ENCODE data around the gene BPNT1.

BPNT1 gene

GRCh38 chr1:220124542-220124941 is 35.0 kb upstream of the BPNT1 start:
- H3K27me3 ChIP-seq = no peaks in the 10 kb centered on the region
- peaks cover 36% of the 10 kb centered on the region for H3K36me3 ChIP-seq
- H3K27ac ChIP-seq = no peak overlapping the region
- no peak for TF ChIP-seq CTCF (IDR thresholded peaks at IDR 0.05)
- H3K9me3 ChIP-seq = no peaks in the 10 kb centered on the region
- H3K4me1 ChIP-seq (ENCODE audit: control insufficient read depth in 1 of 2, insufficient read depth in 1 of 2, low read depth in 1 of 2, low read length in 1 of 2) = peaks cover 0 to 10% of the 10 kb centered on the region in 2 experiments
- no peak overlapping the region for H3K4me3 ChIP-seq (ENCODE audit: low read depth in 1 of 2, low read length in 1 of 2)

GRCh38 chr1:220123889-220124288 is 34.3 kb upstream of the BPNT1 start:
- H3K4me3 ChIP-seq (ENCODE audit: low read depth in 1 of 2, low read length in 1 of 2) = no peak overlapping the region
- H3K36me3 ChIP-seq = peaks cover 33% of the 10 kb centered on the region
- H3K27me3 ChIP-seq = no peaks in the 10 kb centered on the region
- no peaks in the 10 kb centered on the region for H3K9me3 ChIP-seq
- H3K27ac ChIP-seq = no peak overlapping the region
- H3K4me1 ChIP-seq (ENCODE audit: control insufficient read depth in 1 of 2, insufficient read depth in 1 of 2, low read depth in 1 of 2, low read length in 1 of 2) = peaks cover 0 to 10% of the 10 kb centered on the region in 2 experiments
- TF ChIP-seq CTCF (IDR thresholded peaks at IDR 0.05) = no peak

- no peak for TF ChIP-seq CTCF (IDR thresholded peaks at IDR 0.05)
- peaks cover 0 to 5% of the 10 kb centered on the region in 2 experiments for H3K4me1 ChIP-seq (ENCODE audit: control insufficient read depth in 1 of 2, insufficient read depth in 1 of 2, low read depth in 1 of 2, low read length in 1 of 2)
- H3K27ac ChIP-seq = no peak overlapping the region
- no peaks in the 10 kb centered on the region for H3K27me3 ChIP-seq
- no peaks in the 10 kb centered on the region for H3K9me3 ChIP-seq
- H3K36me3 ChIP-seq = peaks cover 27% of the 10 kb centered on the region
- no peak overlapping the region for H3K4me3 ChIP-seq (ENCODE audit: low read depth in 1 of 2, low read length in 1 of 2)
These were observed 33.5 kb upstream of the BPNT1 start for GRCh38 chr1:220123066-220123465.

- peaks cover 23% of the 10 kb centered on the region for H3K36me3 ChIP-seq
- no peak for TF ChIP-seq CTCF (IDR thresholded peaks at IDR 0.05)
- no peaks in the 10 kb centered on the region for H3K9me3 ChIP-seq
- no peak overlapping the region for H3K27ac ChIP-seq
- H3K4me3 ChIP-seq (ENCODE audit: low read depth in 1 of 2, low read length in 1 of 2) = no peak overlapping the region
- no peaks in the 10 kb centered on the region for H3K27me3 ChIP-seq
- peaks cover 0 to 5% of the 10 kb centered on the region in 2 experiments for H3K4me1 ChIP-seq (ENCODE audit: control insufficient read depth in 1 of 2, insufficient read depth in 1 of 2, low read depth in 1 of 2, low read length in 1 of 2)
These were observed 32.4 kb upstream of the BPNT1 start for GRCh38 chr1:220121791-220122530.

GRCh38 chr1:220119043-220119512 is 29.5 kb upstream of the BPNT1 start:
- no peaks in the 10 kb centered on the region for H3K9me3 ChIP-seq
- no peak for TF ChIP-seq CTCF (IDR thresholded peaks at IDR 0.05)
- peaks cover 33% of the 10 kb centered on the region for H3K36me3 ChIP-seq
- H3K4me1 ChIP-seq (ENCODE audit: control insufficient read depth in 1 of 2, insufficient read depth in 1 of 2, low read depth in 1 of 2, low read length in 1 of 2) = no peaks in the 10 kb centered on the region
- H3K4me3 ChIP-seq (ENCODE audit: low read depth in 1 of 2, low read length in 1 of 2) = no peak overlapping the region
- H3K27me3 ChIP-seq = no peaks in the 10 kb centered on the region
- no peak overlapping the region for H3K27ac ChIP-seq
